Uterus (tissue), 4 donors: ENCODE results near the gene IL1RAPL2. TPM values are rescaled to one million over a fixed set of nuclear protein-coding genes. Genes with fewer than 3 reads are reported as not detected.
"Not testable (repeated sequence)": the region's sequence is repeated elsewhere in the genome, so short reads cannot be mapped to it uniquely, and the experiment has no call there.

Experiments
- DNase-seq, 2 donors: peaks; one replicate each; pipeline ENCODE4 v3.0.0-alpha.2; 2019 to 2020
- H3K27ac ChIP-seq, 2 donors: fragments of 200-600 bp; sonication (generic); 1 replicate in 1 of 2; 2 replicates in 1 of 2; pipeline ENCODE4 v1.5.1; 2016 to 2018
- H3K27me3 ChIP-seq, 2 donors: fragments of 200-600 bp; sonication (generic); one replicate each; pipeline ENCODE4 v1.5.1; 2018 to 2019; ENCODE audit warnings: control low read depth in 1 of 2
- H3K36me3 ChIP-seq, 2 donors: fragments of 200-600 bp; sonication (generic); one replicate each; pipeline ENCODE4 v1.5.1; 2019; ENCODE audit warnings: control low read depth in 1 of 2
- H3K4me1 ChIP-seq, 2 donors: fragments of 200-600 bp; sonication (generic); one replicate each; pipeline ENCODE4 v1.5.1; 2018 to 2019; ENCODE audit warnings: control low read depth in 1 of 2
- H3K4me3 ChIP-seq, 2 donors: fragments of 200-600 bp; sonication (generic); 1 replicate in 1 of 2; 2 replicates in 1 of 2; pipeline ENCODE4 v1.5.1; 2018 to 2019; ENCODE audit warnings: mild to moderate bottlenecking in 1 of 2
- H3K9me3 ChIP-seq, 2 donors: fragments of 200-600 bp; sonication (generic); one replicate each; pipeline ENCODE4 v1.5.1; 2019; ENCODE audit warnings: control low read depth in 1 of 2
- POLR2A ChIP-seq, 2 donors: fragments of 450-650 bp; IDR thresholded peaks; one replicate each; pipeline ENCODE4 v1.6.1; 2016; ENCODE audit warnings: antibody characterized with exemption in 2 of 2, mild to moderate bottlenecking in 1 of 2, moderate library complexity in 1 of 2
- intact Hi-C: fragments of 100-400 bp; cut with DNase I; formaldehyde crosslinking; loops from one replicate; pipeline ENCODE4 v1.15.1; 2023; ENCODE audit warnings: low total_unique reads
- total RNA-seq, 4 donors: library from RNA; depleted of rRNA in 3 of 4; stranded (reverse); fragments of >200 nt in 3 of 4; gene quantifications; one replicate each; pipeline versions ENCODE4 v1.1.0 to v1.2.4, GENCODE V29; 2014 to 2023
- TF ChIP-seq, protein P1 (sequence below), 4 experiments: fragments of 200-600 bp in 2 of 4; fragments of 450-650 bp in 2 of 4; sonication (generic) in 2 of 4; IDR thresholded peaks; one replicate each; pipeline ENCODE4 v1.5.1; 2016 to 2019; ENCODE audit warnings: antibody characterized with exemption in 4 of 4, mild to moderate bottlenecking in 2 of 4, moderate library complexity in 1 of 4
- donor health status: DM: yes; HTN: yes; CAD: no.

The IL1RAPL2 gene
- total RNA-seq, 4 donors from 2014 or later, result 2.1 TPM; not detected in 3

DNA sequence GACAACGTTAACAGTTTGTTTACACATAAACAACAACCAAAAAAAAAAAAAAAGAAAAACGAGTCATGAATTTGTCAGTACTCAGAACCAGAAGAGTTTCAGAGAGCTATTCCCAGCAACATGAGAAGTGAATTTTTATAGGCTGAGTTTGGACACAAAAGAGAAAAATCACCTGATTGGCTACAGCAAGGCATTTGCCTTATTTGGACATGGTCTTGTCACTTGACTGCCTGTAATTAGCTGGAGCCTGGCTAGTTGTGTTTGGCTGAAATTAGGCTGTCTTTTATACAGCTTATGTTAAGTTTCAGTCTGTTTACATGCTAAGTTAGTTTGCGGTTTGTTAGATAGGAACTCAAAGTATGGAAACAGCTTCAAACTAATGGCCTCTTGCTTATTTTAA is 655.4 kb downstream of the IL1RAPL2 start:
- TF ChIP-seq, protein P1, sequence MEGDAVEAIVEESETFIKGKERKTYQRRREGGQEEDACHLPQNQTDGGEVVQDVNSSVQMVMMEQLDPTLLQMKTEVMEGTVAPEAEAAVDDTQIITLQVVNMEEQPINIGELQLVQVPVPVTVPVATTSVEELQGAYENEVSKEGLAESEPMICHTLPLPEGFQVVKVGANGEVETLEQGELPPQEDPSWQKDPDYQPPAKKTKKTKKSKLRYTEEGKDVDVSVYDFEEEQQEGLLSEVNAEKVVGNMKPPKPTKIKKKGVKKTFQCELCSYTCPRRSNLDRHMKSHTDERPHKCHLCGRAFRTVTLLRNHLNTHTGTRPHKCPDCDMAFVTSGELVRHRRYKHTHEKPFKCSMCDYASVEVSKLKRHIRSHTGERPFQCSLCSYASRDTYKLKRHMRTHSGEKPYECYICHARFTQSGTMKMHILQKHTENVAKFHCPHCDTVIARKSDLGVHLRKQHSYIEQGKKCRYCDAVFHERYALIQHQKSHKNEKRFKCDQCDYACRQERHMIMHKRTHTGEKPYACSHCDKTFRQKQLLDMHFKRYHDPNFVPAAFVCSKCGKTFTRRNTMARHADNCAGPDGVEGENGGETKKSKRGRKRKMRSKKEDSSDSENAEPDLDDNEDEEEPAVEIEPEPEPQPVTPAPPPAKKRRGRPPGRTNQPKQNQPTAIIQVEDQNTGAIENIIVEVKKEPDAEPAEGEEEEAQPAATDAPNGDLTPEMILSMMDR (IDR thresholded peaks at IDR 0.05), result no peak
- TF ChIP-seq POLR2A (IDR thresholded peaks at IDR 0.05), result no peak
- H3K36me3 ChIP-seq, result no peaks in the 10 kb centered on the region
- H3K4me3 ChIP-seq, result no peak overlapping the region
- no peaks in the 10 kb centered on the region for H3K4me1 ChIP-seq
- intact Hi-C loops, result no loop called here
- no peaks in the 10 kb centered on the region for H3K27me3 ChIP-seq
- H3K9me3 ChIP-seq, result no peaks in the 10 kb centered on the region
- H3K27ac ChIP-seq, result no peak overlapping the region
- no peak for DNase-seq

DNA sequence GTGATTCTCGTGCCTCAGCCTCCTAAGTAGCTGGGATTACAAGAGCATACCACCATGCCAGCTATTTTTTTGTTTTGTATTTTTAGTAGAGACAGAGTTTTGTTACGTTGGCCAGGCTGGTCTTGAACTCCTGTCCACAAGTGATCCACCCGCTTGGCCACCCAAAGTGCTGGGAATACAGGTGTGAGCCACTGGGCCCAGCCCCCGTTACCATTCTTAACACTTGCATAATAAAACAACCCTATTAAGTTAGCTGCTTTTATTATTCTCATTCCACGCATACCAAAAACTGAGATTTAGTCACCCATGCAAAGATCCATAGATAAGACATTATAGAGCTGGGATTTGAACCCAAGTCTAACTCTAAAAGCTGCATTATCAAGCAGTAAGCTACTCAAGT is 660.5 kb downstream of the IL1RAPL2 start:
- Histone ChIP-seq H3K27me3 (no peaks in the 10 kb centered on the region), H3K9me3 (no peaks in the 10 kb centered on the region), H3K4me1 (no peaks in the 10 kb centered on the region), H3K27ac (no peak overlapping the region), H3K36me3 (no peaks in the 10 kb centered on the region), H3K4me3 (no peak overlapping the region)
- intact Hi-C loops, result no loop called here
- DNase-seq, result no peak
- TF ChIP-seq, protein P1 (IDR thresholded peaks at IDR 0.05), result no peak
- TF ChIP-seq POLR2A (IDR thresholded peaks at IDR 0.05), result no peak

DNA sequence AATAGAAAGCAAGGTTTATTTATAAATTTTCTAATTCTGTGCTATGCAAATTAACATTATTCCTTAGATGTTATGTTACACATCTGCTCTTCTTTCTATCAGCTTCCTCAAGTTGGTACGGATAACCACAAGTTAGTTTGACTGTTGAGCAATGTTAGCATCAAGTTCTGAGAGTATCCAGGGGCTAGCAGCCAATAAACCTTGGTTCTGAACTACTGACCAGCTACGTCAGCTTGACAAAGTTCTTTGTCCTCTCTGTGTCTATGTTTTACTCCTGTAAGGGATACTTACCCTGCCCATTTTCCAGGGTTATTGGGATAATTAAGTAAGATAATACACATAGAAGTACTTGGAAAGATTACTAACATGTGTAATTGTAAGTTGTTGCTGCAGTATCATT is 662.6 kb downstream of the IL1RAPL2 start:
- H3K4me1 ChIP-seq, result no peaks in the 10 kb centered on the region
- no peaks in the 10 kb centered on the region for H3K36me3 ChIP-seq
- H3K9me3 ChIP-seq, result no peaks in the 10 kb centered on the region
- no peaks in the 10 kb centered on the region for H3K27me3 ChIP-seq
- no peak overlapping the region for H3K4me3 ChIP-seq
- no peak overlapping the region for H3K27ac ChIP-seq
- no peak for DNase-seq
- intact Hi-C loops, result no loop called here
- TF ChIP-seq, protein P1 (IDR thresholded peaks at IDR 0.05), result no peak
- TF ChIP-seq POLR2A (IDR thresholded peaks at IDR 0.05), result no peak

DNA sequence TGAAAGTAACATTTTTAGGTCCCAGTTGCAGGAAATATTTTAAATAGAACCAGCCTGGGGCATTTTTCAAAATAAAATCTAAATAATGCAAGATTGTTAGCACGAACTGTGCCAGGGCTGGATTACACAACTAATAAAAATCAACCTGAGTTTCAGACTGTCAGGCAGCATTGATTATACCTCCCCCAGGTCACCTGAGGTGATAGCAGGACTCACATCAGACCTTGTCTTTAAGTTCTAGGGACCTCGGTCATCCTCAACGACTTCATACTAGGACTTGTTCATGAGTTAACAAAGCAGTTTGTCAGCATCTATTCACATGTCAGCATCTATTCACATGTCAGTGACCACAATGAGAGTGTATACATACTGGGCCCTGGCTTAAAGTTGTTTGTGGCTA is 663.1 kb downstream of the IL1RAPL2 start:
- H3K36me3 ChIP-seq, result no peaks in the 10 kb centered on the region
- no peak for DNase-seq
- TF ChIP-seq POLR2A (IDR thresholded peaks at IDR 0.05), result no peak
- TF ChIP-seq, protein P1 (IDR thresholded peaks at IDR 0.05), result no peak
- no peak overlapping the region for H3K27ac ChIP-seq
- no peaks in the 10 kb centered on the region for H3K9me3 ChIP-seq
- no peaks in the 10 kb centered on the region for H3K4me1 ChIP-seq
- H3K27me3 ChIP-seq, result no peaks in the 10 kb centered on the region
- intact Hi-C loops, result no loop called here
- H3K4me3 ChIP-seq, result no peak overlapping the region

DNA sequence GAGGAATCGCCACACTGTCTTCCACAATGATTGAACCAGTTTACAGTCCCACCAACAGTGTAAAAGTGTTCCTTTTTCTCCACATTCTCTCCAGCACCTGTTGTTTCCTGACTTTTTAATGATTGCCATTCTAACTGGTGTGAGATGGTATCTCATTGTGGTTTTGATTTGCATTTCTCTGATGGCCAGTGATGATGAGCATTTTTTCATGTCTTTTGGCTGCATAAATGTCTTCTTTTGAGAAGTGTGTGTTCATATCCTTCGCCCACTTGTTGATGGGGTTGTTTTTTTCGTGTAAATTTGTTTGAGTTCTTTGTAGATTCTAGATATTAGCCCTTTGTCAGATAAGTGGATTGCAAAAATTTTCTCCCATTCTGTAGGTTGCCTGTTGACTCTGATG is 671.4 kb downstream of the IL1RAPL2 start:
- intact Hi-C loops, H3K27me3 ChIP-seq, H3K4me3 ChIP-seq, H3K9me3 ChIP-seq, H3K4me1 ChIP-seq, H3K27ac ChIP-seq, H3K36me3 ChIP-seq, DNase-seq: not testable (repeated sequence)

DNA sequence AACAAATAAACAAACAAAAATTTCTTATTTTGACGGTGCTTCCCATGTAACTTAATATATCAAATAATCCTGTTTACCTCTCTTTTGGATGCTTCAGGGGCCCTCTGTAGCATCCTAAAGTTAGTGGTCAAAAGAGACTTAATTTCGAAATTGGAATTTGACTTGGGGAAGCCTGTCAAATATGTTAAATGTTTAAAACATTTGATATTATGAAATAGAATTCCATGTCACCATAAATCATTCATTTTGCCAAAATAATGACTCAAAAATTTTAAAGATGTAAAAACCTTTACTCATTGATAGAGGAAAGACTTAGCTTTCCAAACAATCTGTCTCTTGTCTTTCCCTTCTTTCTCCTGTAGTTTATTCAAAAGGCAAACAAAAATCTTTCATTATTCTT is 675.1 kb downstream of the IL1RAPL2 start:
- Histone ChIP-seq H3K4me1 (no peaks in the 10 kb centered on the region), H3K27me3 (no peaks in the 10 kb centered on the region), H3K36me3 (no peaks in the 10 kb centered on the region), H3K9me3 (no peaks in the 10 kb centered on the region), H3K27ac (no peak overlapping the region), H3K4me3 (no peak overlapping the region)
- DNase-seq, result no peak
- TF ChIP-seq, protein P1 (IDR thresholded peaks at IDR 0.05), result no peak
- no peak for TF ChIP-seq POLR2A (IDR thresholded peaks at IDR 0.05)
- intact Hi-C loops, result no loop called here
